H4 (cell line): ENCODE data around the gene NPB. TPM values are rescaled to one million over a fixed set of nuclear protein-coding genes. Genes with fewer than 3 reads are reported as not detected.

Source experiments
- DNase-seq: peaks from one replicate; pipeline ENCODE4 v3.0.0-alpha.2; 2015; ENCODE audit warnings: low spot score
- total RNA-seq: library from RNA; depleted of rRNA; stranded (reverse); fragments of >200 nt; shearing (Covaris generic); gene quantifications from 2 replicates; pipeline ENCODE4 v1.2.3, GENCODE V29; 2014; rRNA removed

NPB gene
- total RNA-seq, 1 experiment from 2014 or later = 0.04 TPM

- DNase-seq = no peak
Measured at GRCh38 chr17:81940538-81941483, 38.8 kb downstream of the NPB start.

GRCh38 chr17:81941484-81942166 lies 39.6 kb downstream of the NPB start:
- DNase-seq = no peak

GRCh38 chr17:81942167-81942553 lies 40.1 kb downstream of the NPB start:
- no peak for DNase-seq

- DNase-seq = no peak
Measured at GRCh38 chr17:81944858-81945257, 42.8 kb downstream of the NPB start.

GRCh38 chr17:81947189-81947588 lies 45.2 kb downstream of the NPB start, which contains the start of gene MYADML2:
TSS of gene MYADML2 (minus strand) at chr17:81947233. CDS start at chr17:81941741, 5,492 bp downstream.
- DNase-seq = no peak

GRCh38 chr17:81948635-81949378 lies 46.8 kb downstream of the NPB start:
- no peak for DNase-seq

GRCh38 chr17:81950501-81950900 lies 48.5 kb downstream of the NPB start:
- no peak for DNase-seq

GRCh38 chr17:81951785-81952684 lies 50.0 kb downstream of the NPB start:
- DNase-seq = no peak

Other genes with a start within 250 kb of the NPB start
- gene PDE6G, start 245.7 kb upstream of the NPB start, total RNA-seq = not detected in 2 replicates
- 36.3 and 47.4 TPM in 2 replicates for gene OXLD1, start 235.6 kb upstream of the NPB start, total RNA-seq
- gene CCDC137, start 235.5 kb upstream of the NPB start, total RNA-seq = 10.7 and 16.7 TPM in 2 replicates
- gene ARL16, start 218.4 kb upstream of the NPB start, total RNA-seq = 31.1 and 47.5 TPM in 2 replicates
- gene HGS, start 218.2 kb upstream of the NPB start, total RNA-seq = 26.6 and 38.3 TPM in 2 replicates
- 16.9 and 21.9 TPM in 2 replicates for gene MRPL12, start 198.9 kb upstream of the NPB start, total RNA-seq
- gene SLC25A10, start 190.0 kb upstream of the NPB start, total RNA-seq = 51.6 and 77.0 TPM in 2 replicates
- gene GCGR, start 98.1 kb upstream of the NPB start, total RNA-seq = not detected in 2 replicates
- 13.7 and 14.9 TPM in 2 replicates for gene MCRIP1, start 68.9 kb upstream of the NPB start, total RNA-seq
- not detected in 2 replicates for gene PPP1R27, start 67.2 kb upstream of the NPB start, total RNA-seq
- gene P4HB, start 41.7 kb upstream of the NPB start, total RNA-seq = 921 and 1,439 TPM in 2 replicates
- 78.2 and 78.9 TPM in 2 replicates for gene ARHGDIA, start 30.9 kb upstream of the NPB start, total RNA-seq
- gene ALYREF, start 10.7 kb upstream of the NPB start, total RNA-seq = 149 and 166 TPM in 2 replicates
- gene ANAPC11, start 10.5 kb upstream of the NPB start, total RNA-seq = 189 and 222 TPM in 2 replicates
- 34.7 and 39.0 TPM in 2 replicates for gene PCYT2, start 9.2 kb downstream of the NPB start, total RNA-seq
- 5.5 and 8.7 TPM in 2 replicates for gene SIRT7, start 15.9 kb downstream of the NPB start, total RNA-seq
- 8.7 and 9.3 TPM in 2 replicates for gene MAFG, start 25.5 kb downstream of the NPB start, total RNA-seq
- gene PYCR1, start 35.1 kb downstream of the NPB start, total RNA-seq = 92.4 and 128 TPM in 2 replicates
- gene MYADML2, start 45.0 kb downstream of the NPB start, total RNA-seq = not detected in 2 replicates
- 0.06 and 0.45 TPM in 2 replicates for gene NOTUM, start 58.9 kb downstream of the NPB start, total RNA-seq
- gene ASPSCR1, start 75.4 kb downstream of the NPB start, total RNA-seq = 24.9 and 32.5 TPM in 2 replicates
- 86.2 and 88.7 TPM in 2 replicates for gene CENPX, start 120.6 kb downstream of the NPB start, total RNA-seq
- gene LRRC45, start 121.1 kb downstream of the NPB start, total RNA-seq = 7.3 and 11.3 TPM in 2 replicates
- gene RAC3, start 129.4 kb downstream of the NPB start, total RNA-seq = 15.1 and 21.6 TPM in 2 replicates
- 99.5 and 107 TPM in 2 replicates for gene DCXR, start 135.5 kb downstream of the NPB start, total RNA-seq
- 9.1 and 9.9 TPM in 2 replicates for gene RFNG, start 149.6 kb downstream of the NPB start, total RNA-seq
- 108 TPM in 2 replicates for gene GPS1, start 149.7 kb downstream of the NPB start, total RNA-seq
- gene DUS1L, start 163.6 kb downstream of the NPB start, total RNA-seq = 44.9 and 64.5 TPM in 2 replicates
- 36.7 and 48.7 TPM in 2 replicates for gene FASN, start 196.0 kb downstream of the NPB start, total RNA-seq